GM19035 (cell line): ENCODE results near the gene SCART1.
A peak's percentile ranks its signal among the peaks of the same experiment; 100 is the strongest.
"Not testable (repeated sequence)": the region's sequence is repeated elsewhere in the genome, so short reads cannot be mapped to it uniquely, and the experiment has no call there.

Experiments
- ATAC-seq: cut with Tn5 transposase; IDR thresholded peaks from one replicate; pipeline ENCODE4 v1.9.1; 2021; ENCODE audit not compliant: unreplicated experiment

Gene SCART1

DNA sequence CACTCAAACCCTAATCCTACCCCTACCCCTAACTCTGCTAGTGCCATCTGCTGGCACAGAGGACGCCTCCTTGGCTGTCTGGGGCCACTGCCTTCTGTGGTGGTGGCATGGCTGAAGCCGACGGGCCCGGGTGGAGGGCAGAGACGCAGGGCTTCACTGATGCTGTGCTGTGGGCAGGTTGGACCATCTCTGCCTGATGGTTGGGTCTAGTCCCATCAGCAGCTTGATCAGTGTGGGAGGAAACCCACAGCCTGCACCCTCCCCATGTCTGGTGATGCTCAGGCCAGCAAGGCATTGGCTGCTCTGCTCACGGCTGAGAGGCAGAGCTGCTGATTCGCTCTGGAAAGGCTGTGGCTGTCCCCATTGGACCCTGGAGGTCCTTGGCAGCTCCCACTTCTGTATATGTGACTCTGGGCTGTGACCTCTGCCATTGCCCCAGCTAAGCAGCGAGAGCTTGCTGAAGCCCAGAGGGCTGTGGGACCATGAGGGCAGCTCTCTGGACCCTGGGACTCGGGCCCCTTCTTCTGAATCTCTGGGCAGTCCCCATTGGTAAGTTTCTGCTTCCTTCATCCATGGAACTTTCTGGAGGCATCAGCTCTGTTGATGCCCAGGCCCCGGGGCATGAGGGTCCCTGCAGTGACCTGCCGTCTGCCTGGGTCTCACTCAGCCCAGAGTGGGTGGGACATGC is at the start of gene SCART1:
TSS of gene SCART1 (plus strand) at position 430 of the 688 bp plus-strand sequence. CDS start at position 483, 53 bp downstream.
- no peak for ATAC-seq

DNA sequence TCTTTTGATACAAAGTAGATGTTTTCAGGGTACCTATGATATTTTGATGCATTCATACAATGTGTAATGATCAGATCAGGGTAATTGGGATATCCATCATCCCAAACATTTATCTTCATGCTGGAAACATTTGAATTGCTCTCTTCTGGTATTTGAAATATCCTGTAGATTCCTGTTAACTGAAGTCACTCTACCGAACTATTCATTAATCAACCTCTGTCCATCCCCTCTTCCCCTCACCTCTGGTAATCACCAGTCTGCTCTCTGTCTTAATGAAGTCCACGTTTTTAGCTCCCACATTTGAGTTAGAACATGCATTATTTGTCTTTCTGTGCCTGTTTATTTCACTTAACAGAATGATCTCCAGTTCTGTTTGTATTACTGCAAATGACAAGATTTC is 48.5 kb upstream of the SCART1 start:
- no peak for ATAC-seq

GRCh38 chr10:133405844-133406527 is 47.8 kb upstream of the SCART1 start:
- ATAC-seq = peak; percentile 51

DNA sequence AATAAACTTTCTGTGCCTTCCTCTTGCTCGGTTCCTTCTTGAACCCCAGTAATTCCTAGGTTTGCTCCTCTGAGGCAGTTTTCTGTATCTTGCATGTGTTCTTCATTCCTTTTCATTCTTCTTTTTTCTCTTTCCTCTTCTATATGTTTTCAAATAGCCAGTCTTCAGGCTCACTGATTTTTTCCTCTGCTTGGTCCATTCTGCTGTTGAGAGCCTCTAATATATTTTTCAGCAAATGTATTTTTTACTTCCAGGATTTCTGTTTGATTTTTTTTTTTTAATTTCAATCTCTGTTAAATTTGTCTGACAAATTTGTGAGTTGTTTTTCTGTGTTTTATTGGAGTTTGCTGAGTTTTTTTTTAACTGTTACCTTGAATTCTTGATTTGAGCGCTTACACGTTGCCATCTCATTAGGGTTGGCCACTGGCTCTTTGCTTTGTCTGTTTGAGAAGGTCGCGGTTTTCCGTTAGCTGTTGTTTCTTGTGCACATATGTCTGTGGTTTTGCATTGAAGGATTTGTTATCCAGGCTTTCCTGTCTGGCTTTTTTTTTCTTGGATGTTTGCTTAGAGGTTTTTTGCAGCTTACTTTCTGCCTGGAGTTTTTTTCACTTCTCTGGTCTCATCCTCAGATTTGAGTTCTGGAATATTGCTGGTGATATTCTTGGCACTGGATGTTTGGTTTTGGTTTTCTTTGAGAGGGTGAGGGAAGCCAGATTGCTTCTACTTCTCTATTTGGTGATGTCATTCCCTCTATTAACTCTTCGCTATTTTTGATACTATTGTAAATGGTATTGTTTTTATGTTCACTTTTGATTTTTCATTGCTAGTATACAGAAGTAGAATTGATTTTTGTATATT is 42.0 kb upstream of the SCART1 start:
- no peak for ATAC-seq

DNA sequence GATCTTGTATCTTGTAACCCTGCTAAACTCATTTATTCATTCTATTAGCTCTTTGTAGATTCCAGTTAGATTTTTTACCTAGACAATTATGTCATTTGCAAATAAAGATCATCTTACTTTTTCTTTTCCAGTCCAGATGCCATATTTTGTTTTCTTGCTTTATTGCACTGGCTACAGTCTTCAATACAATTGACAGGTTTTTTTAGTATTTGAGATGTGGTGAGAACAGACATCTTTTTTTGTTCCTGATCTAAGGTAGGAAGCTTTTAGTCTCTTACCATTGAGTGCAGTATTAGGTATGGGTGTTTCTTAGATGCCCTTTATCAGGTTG is 41.4 kb upstream of the SCART1 start:
- ATAC-seq = no peak

GRCh38 chr10:133414401-133414800 is 39.3 kb upstream of the SCART1 start:
- ATAC-seq = not testable (repeated sequence)

- no peak for ATAC-seq
These were observed 38.0 kb upstream of the SCART1 start for GRCh38 chr10:133415752-133416151.

DNA sequence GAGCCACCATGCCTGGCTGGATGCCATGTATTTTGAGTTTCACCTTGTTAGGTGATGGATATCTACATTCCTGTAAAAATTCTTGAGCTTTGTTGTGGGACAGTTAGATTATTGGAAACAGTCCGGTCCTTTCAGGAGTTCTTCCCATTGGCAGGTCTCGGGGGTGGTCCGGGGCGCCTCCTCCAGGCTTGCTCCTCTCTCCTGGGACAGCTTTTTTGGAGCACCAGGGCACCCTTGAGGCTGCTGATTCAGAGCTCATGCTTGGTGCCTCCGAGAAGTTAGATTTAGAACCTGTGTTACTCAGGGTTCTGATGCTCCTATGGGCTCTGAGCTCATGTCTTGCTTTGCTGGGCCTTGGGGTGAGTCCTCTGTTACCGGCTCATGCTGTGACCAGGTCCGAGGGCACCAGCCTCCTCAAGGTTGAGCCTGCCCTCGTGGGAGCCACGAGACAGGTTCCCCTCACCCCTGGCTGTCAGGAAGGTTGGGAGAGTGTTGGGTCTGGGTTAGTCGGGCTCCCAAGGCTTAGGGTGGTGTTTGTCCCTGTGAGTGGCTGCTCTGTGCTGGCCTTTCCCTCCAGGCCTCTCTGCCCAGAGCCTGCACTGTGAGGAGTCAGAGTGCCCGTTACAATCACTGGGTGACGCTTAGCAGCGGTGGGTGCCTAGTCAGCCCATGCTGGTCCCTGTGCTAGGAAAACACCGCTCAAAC is 35.3 kb upstream of the SCART1 start:
- ATAC-seq = no peak

DNA sequence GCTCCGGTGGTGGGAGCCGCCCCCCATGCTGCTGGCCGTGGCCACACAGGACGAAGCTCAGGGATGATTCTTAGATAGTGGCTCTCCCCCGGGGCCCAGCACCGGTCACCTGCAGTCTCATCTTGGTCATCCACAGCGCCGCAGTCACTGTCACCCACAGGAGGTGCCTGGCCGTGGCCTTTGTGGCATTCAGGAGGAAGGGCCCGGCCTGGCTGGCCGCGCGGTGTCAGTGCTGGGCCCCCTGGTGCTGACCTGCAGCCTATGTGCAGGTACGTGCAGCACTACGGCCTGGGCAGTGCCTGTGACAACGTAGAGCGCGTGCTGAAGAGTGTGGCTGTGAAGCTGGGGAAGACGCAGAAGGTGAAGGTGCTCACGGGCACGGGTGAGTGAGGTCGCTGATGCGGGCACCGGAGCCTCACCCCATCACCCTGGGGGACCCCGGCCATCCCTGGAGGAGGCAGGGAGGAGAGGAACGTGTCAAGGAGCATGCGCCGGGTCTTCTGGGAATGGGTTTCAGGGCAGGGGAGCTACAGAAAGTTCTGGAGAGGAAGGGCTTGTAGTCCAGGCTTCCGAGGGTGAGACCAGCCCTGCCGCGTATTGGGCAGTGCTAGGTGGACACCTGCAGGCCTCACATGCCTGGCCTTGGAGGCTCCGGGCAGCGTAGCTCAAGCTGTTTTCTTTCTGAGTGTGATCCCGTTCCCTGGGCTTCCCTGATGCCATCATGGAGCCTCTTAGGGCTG is 34.4 kb upstream of the SCART1 start:
- ATAC-seq = no peak

- ATAC-seq = no peak
These were observed 33.7 kb upstream of the SCART1 start for GRCh38 chr10:133420028-133420427.

GRCh38 chr10:133420579-133420978 is 33.2 kb upstream of the SCART1 start:
- no peak for ATAC-seq

- no peak for ATAC-seq
These were observed 32.2 kb upstream of the SCART1 start for GRCh38 chr10:133421336-133422222.

- ATAC-seq = no peak
These were observed 31.4 kb upstream of the SCART1 start for GRCh38 chr10:133422223-133422806.

DNA sequence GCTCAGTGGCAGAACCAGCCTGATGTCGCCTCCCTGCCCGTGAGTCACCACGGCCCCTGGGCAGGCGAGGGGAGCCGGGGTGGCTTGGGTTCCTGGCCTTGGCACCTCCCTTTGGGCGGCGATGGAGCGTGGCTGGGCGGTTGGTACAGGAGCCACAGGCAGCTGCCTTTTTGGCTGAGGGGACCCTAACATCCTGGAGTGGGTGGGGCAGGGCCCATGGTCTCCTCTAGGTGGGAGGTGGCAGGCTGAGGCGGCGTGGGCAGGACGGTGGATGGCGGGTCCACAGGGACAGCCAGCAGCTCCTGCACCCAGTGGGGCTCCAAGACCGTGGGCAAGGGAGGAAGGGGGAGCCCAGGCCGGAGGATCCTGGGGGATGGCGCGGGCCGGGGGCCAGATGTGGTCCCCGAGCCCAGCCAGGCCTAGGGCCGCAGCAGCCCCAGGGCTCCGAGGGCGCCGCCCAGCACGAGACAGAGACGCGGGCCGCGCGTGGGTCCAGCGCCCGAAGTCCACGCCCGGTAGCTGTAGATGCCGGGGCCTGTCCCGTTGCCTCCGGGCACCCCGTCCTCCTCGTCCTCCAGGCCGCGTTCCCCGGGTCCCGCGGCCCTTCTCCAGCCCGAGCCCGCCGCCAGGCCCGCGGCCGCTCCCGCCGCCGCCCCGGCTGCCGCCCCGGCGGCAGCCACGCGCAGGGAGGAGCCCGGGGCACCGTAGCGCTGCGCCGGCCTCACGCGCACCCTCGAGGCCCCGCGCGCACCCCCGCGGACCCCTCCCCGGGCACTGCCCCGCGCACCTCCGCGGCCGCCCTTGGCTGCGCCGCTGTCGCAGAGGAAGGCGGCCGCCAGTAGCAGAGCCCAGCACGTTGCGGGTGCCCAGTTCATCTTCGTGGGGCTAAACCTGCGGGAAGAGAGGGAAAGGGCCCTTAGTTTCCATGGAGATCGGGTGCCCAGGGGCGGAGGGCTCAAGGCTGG is 30.7 kb upstream of the SCART1 start:
- ATAC-seq = no peak

GRCh38 chr10:133424102-133424501 is 29.6 kb upstream of the SCART1 start:
- ATAC-seq = not testable (repeated sequence)

DNA sequence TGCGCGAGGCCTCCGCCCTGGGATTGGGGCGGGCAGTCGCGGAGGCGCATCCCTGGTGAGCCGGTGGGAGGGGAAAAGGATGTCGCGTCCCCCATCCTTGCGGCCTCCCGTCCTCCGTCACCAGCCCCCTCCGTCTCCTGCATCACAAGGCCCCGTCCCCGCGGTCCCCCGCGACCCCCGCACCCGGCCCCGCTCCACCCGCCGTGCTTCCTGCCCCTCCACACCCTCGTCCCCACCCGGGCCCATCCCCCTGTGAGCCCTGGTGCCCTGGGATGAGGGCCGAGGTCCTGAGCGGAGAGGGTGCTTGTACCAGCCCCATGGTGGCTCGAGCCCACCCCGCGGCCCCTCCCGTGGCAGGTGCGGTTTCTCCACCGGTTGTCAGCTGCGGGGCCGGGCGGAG is 29.1 kb upstream of the SCART1 start, which contains the start of gene SPRN:
TSS of gene SPRN (minus strand) at position 25 of the 400 bp plus-strand sequence. CDS start 944 bp downstream, outside the sequence.
- ATAC-seq = not testable (repeated sequence)

GRCh38 chr10:133429571-133429970 is 24.2 kb upstream of the SCART1 start:
- ATAC-seq = not testable (repeated sequence)
